Kidney epithelial cell (primary cell): Measurements from ENCODE around the gene SORCS2. TPM values are rescaled to one million over a fixed set of nuclear protein-coding genes. Genes with fewer than 3 reads are reported as not detected.

Experiments
- DNase-seq: peaks from one replicate; pipeline ENCODE4 v3.0.0-alpha.2; 2010; ENCODE audit warnings: low read depth
- H3K27me3 ChIP-seq: 2 replicates; pipeline ENCODE4 v1.6.0; 2011; ENCODE audit warnings: low read length; ENCODE audit not compliant: control insufficient read depth, insufficient read depth
- H3K36me3 ChIP-seq: 2 replicates; pipeline ENCODE4 v1.5.1; 2011; ENCODE audit warnings: low read length; ENCODE audit not compliant: control insufficient read depth, insufficient read depth
- H3K4me3 ChIP-seq: 2 replicates; pipeline ENCODE4 v1.5.1; 2011; ENCODE audit warnings: low read depth, mild to moderate bottlenecking, control low read depth, low read length
- total RNA-seq: library from RNA; depleted of rRNA; stranded (reverse); fragments of >200 nt; gene quantifications from 2 replicates; pipeline ENCODE4 v1.2.3, GENCODE V29; 2015
- TF ChIP-seq, protein P1 (sequence below): IDR thresholded peaks from 2 replicates; pipeline ENCODE4 v1.5.1; 2011; ENCODE audit warnings: mild to moderate bottlenecking, moderate library complexity, low read length, control low read depth, inconsistent platforms; ENCODE audit not compliant: insufficient read depth, poor library complexity, severe bottlenecking

Gene SORCS2
- total RNA-seq, 1 donor from 2014 or later, result 1.4 TPM

DNA sequence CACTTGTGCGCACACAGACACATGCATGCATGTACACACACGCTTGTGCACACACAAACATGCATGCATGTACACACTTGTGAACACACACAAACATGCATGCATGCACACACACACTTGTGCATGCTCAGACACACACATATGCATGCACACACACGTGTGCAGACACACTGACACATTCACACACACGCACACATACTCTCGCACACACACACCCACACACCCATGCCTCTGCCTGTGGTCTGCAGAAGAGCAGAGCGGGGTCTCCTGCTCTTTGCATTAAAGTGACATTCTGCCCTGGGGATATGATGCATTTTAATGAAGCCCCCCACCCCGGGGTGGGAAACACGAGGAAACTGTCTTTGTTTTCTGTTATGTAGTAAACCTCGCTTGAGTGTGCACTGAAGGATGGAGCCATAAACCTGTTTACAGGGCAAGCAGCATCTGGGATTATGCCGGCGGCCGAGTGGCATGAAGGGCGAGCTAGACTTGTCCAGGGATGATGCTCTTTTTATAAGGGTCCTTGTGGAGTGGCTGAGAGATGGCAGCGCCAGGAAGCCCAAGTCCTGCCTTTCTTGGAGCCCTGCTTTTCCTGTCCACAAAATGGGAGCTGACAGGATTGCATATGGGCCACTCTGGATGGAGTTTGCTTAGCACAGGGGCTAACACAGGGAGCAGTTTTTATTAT is 224.6 kb downstream of the SORCS2 start:
- DNase-seq, result no peak
- TF ChIP-seq, protein P1, sequence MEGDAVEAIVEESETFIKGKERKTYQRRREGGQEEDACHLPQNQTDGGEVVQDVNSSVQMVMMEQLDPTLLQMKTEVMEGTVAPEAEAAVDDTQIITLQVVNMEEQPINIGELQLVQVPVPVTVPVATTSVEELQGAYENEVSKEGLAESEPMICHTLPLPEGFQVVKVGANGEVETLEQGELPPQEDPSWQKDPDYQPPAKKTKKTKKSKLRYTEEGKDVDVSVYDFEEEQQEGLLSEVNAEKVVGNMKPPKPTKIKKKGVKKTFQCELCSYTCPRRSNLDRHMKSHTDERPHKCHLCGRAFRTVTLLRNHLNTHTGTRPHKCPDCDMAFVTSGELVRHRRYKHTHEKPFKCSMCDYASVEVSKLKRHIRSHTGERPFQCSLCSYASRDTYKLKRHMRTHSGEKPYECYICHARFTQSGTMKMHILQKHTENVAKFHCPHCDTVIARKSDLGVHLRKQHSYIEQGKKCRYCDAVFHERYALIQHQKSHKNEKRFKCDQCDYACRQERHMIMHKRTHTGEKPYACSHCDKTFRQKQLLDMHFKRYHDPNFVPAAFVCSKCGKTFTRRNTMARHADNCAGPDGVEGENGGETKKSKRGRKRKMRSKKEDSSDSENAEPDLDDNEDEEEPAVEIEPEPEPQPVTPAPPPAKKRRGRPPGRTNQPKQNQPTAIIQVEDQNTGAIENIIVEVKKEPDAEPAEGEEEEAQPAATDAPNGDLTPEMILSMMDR, result no peak
- Histone ChIP-seq H3K36me3 (no peaks in the 10 kb centered on the region), H3K4me3 (no peak overlapping the region), H3K27me3 (peaks cover 5% of the 10 kb centered on the region)

DNA sequence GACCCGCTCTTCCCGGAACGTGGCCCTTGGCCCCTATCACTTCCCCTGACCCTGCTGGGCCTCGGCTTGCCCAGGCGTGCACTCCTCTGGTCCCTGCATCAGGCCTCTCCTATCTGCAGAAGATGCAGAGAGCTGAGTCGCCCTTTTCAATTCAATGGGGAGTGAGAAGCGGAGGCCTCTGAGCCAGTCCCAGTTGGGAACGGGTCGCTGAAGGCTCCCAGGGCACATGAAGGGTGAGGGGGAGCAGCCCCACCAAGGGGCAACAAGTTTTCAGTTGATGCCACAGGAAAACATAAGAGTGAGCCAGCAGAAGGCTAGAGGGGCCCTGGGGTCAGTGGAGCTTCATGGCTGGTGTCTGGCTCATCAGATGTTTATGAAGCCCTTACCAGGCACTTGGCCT is 225.3 kb downstream of the SORCS2 start:
- DNase-seq, result no peak
- TF ChIP-seq, protein P1, result no peak
- Histone ChIP-seq H3K27me3 (peaks cover 2% of the 10 kb centered on the region), H3K4me3 (no peak overlapping the region), H3K36me3 (no peaks in the 10 kb centered on the region)

DNA sequence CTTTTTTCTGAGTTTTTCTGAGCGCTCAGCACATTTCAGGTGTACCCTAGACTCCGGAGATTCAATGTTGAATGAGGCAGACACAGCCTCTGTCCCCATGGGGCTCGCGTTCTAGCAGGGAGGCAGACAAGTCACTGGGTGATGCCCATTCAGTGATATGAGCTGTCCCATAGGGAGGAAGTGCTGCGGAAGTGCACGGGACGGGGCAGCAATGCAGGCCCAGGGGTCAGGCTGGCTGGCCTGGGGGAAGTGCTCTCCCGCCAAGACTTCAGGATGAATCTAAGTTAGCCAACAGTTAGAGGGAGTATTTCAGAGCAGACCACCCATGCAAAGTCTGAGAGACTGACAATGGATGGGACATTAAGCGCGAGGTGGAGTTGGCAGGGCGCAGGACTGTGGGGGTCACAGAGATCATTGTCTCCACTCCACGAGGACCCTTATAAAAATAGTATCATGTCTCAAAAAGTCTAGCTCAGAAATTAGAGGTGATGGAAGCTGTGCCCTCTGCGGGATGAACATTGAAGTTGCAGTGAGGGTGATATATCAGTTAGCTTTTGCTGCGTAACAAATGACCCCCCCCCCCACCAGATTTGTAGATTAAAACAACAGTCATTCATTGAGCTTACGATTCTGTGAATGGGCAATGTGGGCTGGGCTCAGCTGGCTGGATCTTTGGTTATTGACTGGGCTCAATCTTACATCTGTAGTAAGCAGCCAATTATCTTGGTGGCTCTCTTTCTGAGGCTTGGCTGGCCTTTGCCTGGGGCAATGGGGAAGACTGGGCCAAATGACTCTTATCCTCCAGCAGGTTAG is 226.0 kb downstream of the SORCS2 start:
- Histone ChIP-seq H3K36me3 (no peaks in the 10 kb centered on the region), H3K4me3 (no peak overlapping the region), H3K27me3 (peaks cover 2% of the 10 kb centered on the region)
- DNase-seq, result no peak
- TF ChIP-seq, protein P1, result no peak

DNA sequence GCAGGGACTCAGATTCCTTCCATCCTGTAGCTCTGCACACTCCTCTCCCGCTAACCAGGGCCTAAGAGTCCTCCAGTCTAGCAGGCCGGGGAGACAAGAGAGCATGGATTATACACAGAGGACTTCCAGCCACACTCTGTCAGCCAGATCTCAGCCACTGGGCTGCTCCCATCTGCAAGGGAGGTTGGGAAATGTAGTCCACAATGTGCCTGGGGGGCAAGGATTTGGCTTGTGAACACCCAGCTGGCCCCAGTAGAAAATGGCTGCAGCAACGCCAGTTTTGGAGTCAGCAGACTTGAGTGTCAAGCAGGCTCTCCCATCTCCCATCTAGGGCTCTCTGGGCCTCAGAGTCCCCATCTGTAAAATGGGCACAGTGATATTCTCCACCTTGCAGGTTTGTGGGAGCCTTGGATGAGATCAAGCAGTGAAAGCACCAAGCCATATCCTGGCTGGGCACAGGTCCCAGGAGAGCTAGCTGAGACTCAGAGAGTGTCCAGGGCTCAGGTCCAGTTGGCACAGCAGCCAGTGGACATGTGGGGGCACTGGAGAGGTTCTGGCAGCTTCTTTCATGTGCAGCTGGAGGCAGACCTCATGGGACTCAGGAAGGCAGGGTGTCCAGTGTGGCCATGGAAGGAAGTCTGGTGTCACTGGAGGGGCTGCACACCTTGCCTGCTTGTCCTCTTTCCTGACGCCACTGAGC is 227.8 kb downstream of the SORCS2 start:
- peaks cover 2% of the 10 kb centered on the region for H3K27me3 ChIP-seq
- TF ChIP-seq, protein P1, result no peak
- H3K36me3 ChIP-seq, result no peaks in the 10 kb centered on the region
- DNase-seq, result no peak
- H3K4me3 ChIP-seq, result no peak overlapping the region

DNA sequence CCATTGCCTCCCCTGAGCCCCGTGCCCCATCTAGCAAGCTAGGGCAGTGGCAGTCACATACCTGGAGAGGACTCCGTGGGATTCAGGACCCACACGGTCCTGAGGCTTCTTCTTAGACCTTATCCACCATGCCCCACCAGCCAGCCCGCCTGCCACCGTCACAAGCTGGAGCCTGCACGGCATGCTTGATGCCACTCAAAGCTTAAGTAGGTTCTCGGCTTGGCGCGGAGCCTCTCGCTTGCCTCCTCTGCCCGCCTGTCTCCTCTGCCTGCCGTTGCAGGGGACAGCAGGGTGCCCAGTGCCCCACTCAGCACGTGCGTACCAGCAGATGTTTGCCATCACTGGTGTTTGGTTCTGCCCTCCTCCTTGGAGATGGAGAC is 228.3 kb downstream of the SORCS2 start:
- H3K4me3 ChIP-seq, result no peak overlapping the region
- peaks cover 2% of the 10 kb centered on the region for H3K27me3 ChIP-seq
- no peak for DNase-seq
- TF ChIP-seq, protein P1, result no peak
- no peaks in the 10 kb centered on the region for H3K36me3 ChIP-seq
